CD4-positive, alpha-beta T cell (primary cell): ENCODE data around the gene TSSC4. TPM values are rescaled to one million over a fixed set of nuclear protein-coding genes. Genes with fewer than 3 reads are reported as not detected.

Experiments
- ATAC-seq: fragments of 200-7000 bp; cut with Tn5 transposase; one replicate; pipeline ENCODE4 v1.10.0; 2022; ENCODE audit warnings: mild to moderate bottlenecking; ENCODE audit not compliant: poor library complexity
- CTCF ChIA-PET: fragments of 350-600 bp; sonication (Branson Sonifier 250); formaldehyde crosslinking; loops from one replicate; lab custom pipeline; 2021; ENCODE audit warnings: antibody characterized with exemption, inconsistent platforms; lab: Charles Lee
- POLR2A ChIA-PET: fragments of 350-600 bp; sonication (Branson Sonifier 250); formaldehyde crosslinking; loops from one replicate; lab custom pipeline; 2021; ENCODE audit warnings: antibody characterized with exemption, inconsistent platforms; lab: Charles Lee
- DNase-seq, 14 experiments: peaks; one replicate each; pipeline ENCODE4 v3.0.0-alpha.2; 2013 to 2020; ENCODE audit warnings: mixed read lengths in 2 of 14
- H3K27ac ChIP-seq, 2 donors: one replicate each; pipeline versions ENCODE4 v1.5.1 to v1.7.0; 2013; ENCODE audit warnings: low read length in 2 of 2, low read depth in 1 of 2, mild to moderate bottlenecking in 1 of 2
- H3K27me3 ChIP-seq, 2 experiments: 1 replicate in 1 of 2; 2 replicates in 1 of 2; pipeline versions ENCODE4 v1.6.1 to v1.7.0; 2013; ENCODE audit warnings: low read length in 2 of 2, control low read depth in 1 of 2, mild to moderate bottlenecking in 1 of 2, moderate library complexity in 1 of 2; ENCODE audit not compliant: insufficient read depth in 2 of 2, control insufficient read depth in 1 of 2
- H3K36me3 ChIP-seq: one replicate; pipeline ENCODE4 v1.6.1; 2013; ENCODE audit warnings: low read length, control low read depth; ENCODE audit not compliant: insufficient read depth
- H3K4me1 ChIP-seq: one replicate; pipeline ENCODE4 v1.6.1; 2013; ENCODE audit warnings: low read length, control low read depth; ENCODE audit not compliant: insufficient read depth
- H3K4me3 ChIP-seq: one replicate; pipeline ENCODE4 v1.5.1; 2013; ENCODE audit warnings: mild to moderate bottlenecking, low read length, moderate library complexity
- H3K9me3 ChIP-seq, 2 experiments: 1 replicate in 1 of 2; 2 replicates in 1 of 2; pipeline versions ENCODE4 v1.6.1 to v1.7.0; 2013; ENCODE audit warnings: low read length in 2 of 2, mild to moderate bottlenecking in 2 of 2, control low read depth in 1 of 2, moderate library complexity in 1 of 2; ENCODE audit not compliant: control insufficient read depth in 1 of 2, insufficient read depth in 1 of 2
- H3K27ac Mint-ChIP-seq: one replicate; pipeline ENCODE4 v1.8.0; 2020; ENCODE audit warnings: mixed read lengths
- H3K27me3 Mint-ChIP-seq: one replicate; pipeline ENCODE4 v1.8.0; 2021; ENCODE audit warnings: mixed read lengths
- H3K36me3 Mint-ChIP-seq: one replicate; pipeline ENCODE4 v1.8.0; 2021; ENCODE audit warnings: low read depth, mixed read lengths
- H3K4me1 Mint-ChIP-seq: one replicate; pipeline ENCODE4 v1.8.0; 2021; ENCODE audit warnings: low read depth, mixed read lengths
- H3K4me3 Mint-ChIP-seq: one replicate; pipeline ENCODE4 v1.8.0; 2020; ENCODE audit warnings: mild to moderate bottlenecking, mixed read lengths
- H3K9me3 Mint-ChIP-seq: one replicate; pipeline ENCODE4 v1.8.0; 2020; ENCODE audit warnings: mixed read lengths
- CTCF ChIP-seq: fragments of 200-600 bp; IDR thresholded peaks from one replicate; pipeline ENCODE4 v1.8.0; 2022; ENCODE audit warnings: antibody characterized with exemption, mild to moderate bottlenecking
- intact Hi-C, 2 experiments: fragments of 100-400 bp; cut with DNase I in 1 of 2; cut with micrococcal nuclease in 1 of 2; formaldehyde crosslinking; loops; one replicate each; pipeline versions ENCODE4 v1.15.1 to v1.9.0; 2023 to 2025; cut with DNase I, micrococcal nuclease
- total RNA-seq, 174 experiments: library from RNA in 2 of 174; stranded (reverse) in 2 of 174; gene quantifications; one replicate each; pipeline ENCODE4 v1.2.3 and lab custom pipeline; 2021 to 2026

Gene TSSC4
- total RNA-seq, 2 experiments from 2014 or later = 47.5 to 50.0 TPM

GRCh38 chr11:2413742-2414579 is 13.4 kb downstream of the TSSC4 start:
- Mint-ChIP-seq H3K9me3 (no peaks in the 10 kb centered on the region), H3K36me3 (no peaks in the 10 kb centered on the region), H3K4me3 (no peak overlapping the region), H3K27me3 (no peaks in the 10 kb centered on the region), H3K27ac (no peak overlapping the region), H3K4me1 (no peaks in the 10 kb centered on the region)
- ATAC-seq = no peak
- Histone ChIP-seq H3K9me3 (no peaks in the 10 kb centered on the region), H3K4me1 (no peaks in the 10 kb centered on the region), H3K27ac (no peak overlapping the region), H3K27me3 (no peaks in the 10 kb centered on the region), H3K36me3 (no peaks in the 10 kb centered on the region), H3K4me3 (no peak overlapping the region)
- CTCF ChIA-PET = no interaction called here
- intact Hi-C loops = no loop called here
- no peak for DNase-seq
- POLR2A ChIA-PET = no interaction called here
- no peak for TF ChIP-seq CTCF

GRCh38 chr11:2414616-2415015 is 14.1 kb downstream of the TSSC4 start:
- TF ChIP-seq CTCF = no peak
- Mint-ChIP-seq H3K36me3 (no peaks in the 10 kb centered on the region), H3K27ac (no peak overlapping the region), H3K27me3 (no peaks in the 10 kb centered on the region), H3K9me3 (no peaks in the 10 kb centered on the region), H3K4me3 (no peak overlapping the region), H3K4me1 (no peaks in the 10 kb centered on the region)
- Histone ChIP-seq H3K36me3 (no peaks in the 10 kb centered on the region), H3K9me3 (no peaks in the 10 kb centered on the region), H3K4me1 (peaks cover under 1% of the 10 kb centered on the region), H3K4me3 (no peak overlapping the region), H3K27me3 (no peaks in the 10 kb centered on the region), H3K27ac (no peak overlapping the region)
- no peak for DNase-seq
- ChIA-PET CTCF (no interaction called here), POLR2A (no interaction called here)
- no peak for ATAC-seq
- intact Hi-C loops = no loop called here

GRCh38 chr11:2415171-2415570 is 14.6 kb downstream of the TSSC4 start:
- CTCF ChIA-PET = no interaction called here
- H3K27ac Mint-ChIP-seq = no peak overlapping the region
- POLR2A ChIA-PET = no interaction called here
- intact Hi-C loops = no loop called here
- no peaks in the 10 kb centered on the region for H3K4me1 Mint-ChIP-seq
- no peaks in the 10 kb centered on the region for H3K36me3 Mint-ChIP-seq
- H3K27ac ChIP-seq = no peak overlapping the region
- DNase-seq (no peak), ATAC-seq (no peak)
- no peak overlapping the region for H3K4me3 ChIP-seq
- peaks cover 6% of the 10 kb centered on the region for H3K4me1 ChIP-seq
- H3K9me3 ChIP-seq = no peaks in the 10 kb centered on the region
- H3K27me3 ChIP-seq = no peaks in the 10 kb centered on the region
- H3K27me3 Mint-ChIP-seq = no peaks in the 10 kb centered on the region
- no peaks in the 10 kb centered on the region for H3K9me3 Mint-ChIP-seq
- TF ChIP-seq CTCF = no peak
- H3K4me3 Mint-ChIP-seq = no peak overlapping the region
- no peaks in the 10 kb centered on the region for H3K36me3 ChIP-seq
